SU-DHL-6 (cell line): ENCODE measurements around the gene KLRF1.

Experiments used
- H2AFZ ChIP-seq: fragments of 200-600 bp; sonication (generic); 2 replicates; pipeline ENCODE4 v1.6.1; 2014; ENCODE audit warnings: low read depth, mild to moderate bottlenecking, moderate library complexity, mixed read lengths, antibody characterized with exemption, low read length; ENCODE audit not compliant: severe bottlenecking
- H3F3A ChIP-seq: fragments of 200-600 bp; shearing (Covaris generic); 2 replicates; pipeline ENCODE4 v1.6.0; 2016; ENCODE audit warnings: antibody characterized with exemption, mild to moderate bottlenecking; ENCODE audit not compliant: insufficient read depth
- H3K27ac ChIP-seq: fragments of 200-600 bp; sonication (generic); 2 replicates; pipeline ENCODE4 v1.5.1; 2016; ENCODE audit warnings: low read depth, mild to moderate bottlenecking, low read length, moderate library complexity, mixed read lengths
- H3K27me3 ChIP-seq: fragments of 200-600 bp; sonication (generic), shearing (Covaris generic); 2 replicates; pipeline ENCODE4 v1.6.0; 2014; ENCODE audit warnings: mild to moderate bottlenecking, low read length
- H3K36me3 ChIP-seq: fragments of 200-600 bp; sonication (generic); 2 replicates; pipeline ENCODE4 v1.6.1; 2014; ENCODE audit warnings: mild to moderate bottlenecking, low read length, mixed read lengths
- H3K4me2 ChIP-seq: fragments of 300-600, 200-600 bp; shearing (Covaris generic), sonication (generic); 2 replicates; pipeline ENCODE4 v1.6.0; 2014; ENCODE audit warnings: low read length, low read depth, mild to moderate bottlenecking; ENCODE audit not compliant: poor library complexity, severe bottlenecking
- H3K4me3 ChIP-seq: fragments of 200-600 bp; sonication (generic); 2 replicates; pipeline ENCODE4 v1.5.1; 2014; ENCODE audit warnings: antibody characterized with exemption, low read length, mild to moderate bottlenecking, mixed read lengths; ENCODE audit not compliant: insufficient read depth, poor library complexity, severe bottlenecking
- H3K79me2 ChIP-seq: fragments of 200-600 bp; sonication (generic); 2 replicates; pipeline ENCODE4 v1.6.1; 2014; ENCODE audit warnings: mild to moderate bottlenecking, low read length, moderate library complexity; ENCODE audit not compliant: insufficient read depth
- H3K9ac ChIP-seq: fragments of 200-600 bp; sonication (generic); 2 replicates; pipeline ENCODE4 v1.7.0; 2014; ENCODE audit warnings: mild to moderate bottlenecking, low read length
- H3K9me2 ChIP-seq: fragments of 200-600 bp; sonication (generic); replicated peaks from 2 replicates; pipeline ENCODE4 v1.6.1; 2014; ENCODE audit warnings: low read length; ENCODE audit not compliant: insufficient read depth
- H3K9me3 ChIP-seq: fragments of 200-600 bp; sonication (generic); 2 replicates; pipeline ENCODE4 v1.6.1; 2014; ENCODE audit warnings: low read length, mixed read lengths; ENCODE audit not compliant: insufficient read depth
- H4K20me1 ChIP-seq: fragments of 200-600 bp; sonication (generic); 2 replicates; pipeline ENCODE4 v1.6.1; 2014; ENCODE audit warnings: low read depth, mild to moderate bottlenecking, antibody characterized with exemption, low read length, moderate library complexity, mixed read lengths
- EZH2phosphoT487 ChIP-seq: fragments of 200-600 bp; sonication (generic), shearing (Covaris generic); conservative IDR thresholded peaks from 2 replicates; pipeline ENCODE4 v1.6.1; 2018; ENCODE audit warnings: mild to moderate bottlenecking, antibody characterized with exemption, low read length, moderate library complexity, mixed read lengths
- TF ChIP-seq, protein P1 (sequence below): fragments of 200-600 bp; sonication (generic); IDR thresholded peaks from one replicate; pipeline ENCODE4 v1.5.1; 2017; ENCODE audit warnings: antibody characterized with exemption, mild to moderate bottlenecking, low read length, moderate library complexity; ENCODE audit not compliant: insufficient read depth, poor library complexity, severe bottlenecking

Gene KLRF1, protein sequence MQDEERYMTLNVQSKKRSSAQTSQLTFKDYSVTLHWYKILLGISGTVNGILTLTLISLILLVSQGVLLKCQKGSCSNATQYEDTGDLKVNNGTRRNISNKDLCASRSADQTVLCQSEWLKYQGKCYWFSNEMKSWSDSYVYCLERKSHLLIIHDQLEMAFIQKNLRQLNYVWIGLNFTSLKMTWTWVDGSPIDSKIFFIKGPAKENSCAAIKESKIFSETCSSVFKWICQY

DNA sequence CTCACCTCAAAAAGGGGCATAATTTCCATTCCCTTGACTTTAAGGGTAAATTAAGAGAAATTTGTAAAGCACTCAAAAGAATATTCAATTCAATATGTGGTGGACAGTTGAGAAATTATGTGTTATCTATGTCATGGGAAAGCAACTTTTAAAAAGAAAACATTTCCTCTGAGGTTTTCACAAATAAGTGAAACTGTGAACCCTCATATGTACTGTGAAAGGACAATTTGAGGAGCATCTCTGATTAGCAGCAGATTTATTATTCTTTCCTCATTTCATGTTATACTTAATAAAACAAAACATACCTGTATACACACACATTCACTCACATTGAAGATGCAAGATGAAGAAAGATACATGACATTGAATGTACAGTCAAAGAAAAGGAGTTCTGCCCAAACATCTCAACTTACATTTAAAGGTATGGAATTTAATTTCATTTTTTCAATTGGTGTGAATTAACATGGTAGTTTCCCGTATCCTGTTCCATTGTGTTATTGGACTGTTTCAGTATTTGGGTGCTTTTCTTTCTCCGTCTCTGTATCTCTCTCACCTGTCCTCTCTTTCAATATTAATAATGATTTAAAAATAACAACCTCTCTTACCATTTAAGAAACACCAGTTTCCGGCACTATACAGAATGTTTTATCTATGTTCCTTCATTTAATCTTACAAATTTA lies at the start of gene KLRF1:
Gene KLRF1 (plus strand): TSS at position 273 of the 680 bp plus-strand sequence. CDS start 64 bp downstream, at position 337.
- no peak within 1 kb of the TSS for H3K4me3 ChIP-seq
- H4K20me1 ChIP-seq, result no peaks in the 10 kb centered on the region
- no peaks in the 10 kb centered on the region for H3F3A ChIP-seq
- H3K79me2 ChIP-seq, result no peaks in the 10 kb centered on the region
- no peak within 1 kb of the TSS for H3K4me2 ChIP-seq
- H3K27me3 ChIP-seq, result no peaks in the 10 kb centered on the region
- TF ChIP-seq EZH2phosphoT487, result no peak
- TF ChIP-seq, protein P1, sequence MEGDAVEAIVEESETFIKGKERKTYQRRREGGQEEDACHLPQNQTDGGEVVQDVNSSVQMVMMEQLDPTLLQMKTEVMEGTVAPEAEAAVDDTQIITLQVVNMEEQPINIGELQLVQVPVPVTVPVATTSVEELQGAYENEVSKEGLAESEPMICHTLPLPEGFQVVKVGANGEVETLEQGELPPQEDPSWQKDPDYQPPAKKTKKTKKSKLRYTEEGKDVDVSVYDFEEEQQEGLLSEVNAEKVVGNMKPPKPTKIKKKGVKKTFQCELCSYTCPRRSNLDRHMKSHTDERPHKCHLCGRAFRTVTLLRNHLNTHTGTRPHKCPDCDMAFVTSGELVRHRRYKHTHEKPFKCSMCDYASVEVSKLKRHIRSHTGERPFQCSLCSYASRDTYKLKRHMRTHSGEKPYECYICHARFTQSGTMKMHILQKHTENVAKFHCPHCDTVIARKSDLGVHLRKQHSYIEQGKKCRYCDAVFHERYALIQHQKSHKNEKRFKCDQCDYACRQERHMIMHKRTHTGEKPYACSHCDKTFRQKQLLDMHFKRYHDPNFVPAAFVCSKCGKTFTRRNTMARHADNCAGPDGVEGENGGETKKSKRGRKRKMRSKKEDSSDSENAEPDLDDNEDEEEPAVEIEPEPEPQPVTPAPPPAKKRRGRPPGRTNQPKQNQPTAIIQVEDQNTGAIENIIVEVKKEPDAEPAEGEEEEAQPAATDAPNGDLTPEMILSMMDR, result no peak
- no peaks in the 10 kb centered on the region for H3K36me3 ChIP-seq
- H3K27ac ChIP-seq, result no peak within 1 kb of the TSS
- H3K9me2 ChIP-seq, result no peaks in the 10 kb centered on the region
- no peak within 1 kb of the TSS for H2AFZ ChIP-seq
- no peak within 1 kb of the TSS for H3K9ac ChIP-seq
- no peaks in the 10 kb centered on the region for H3K9me3 ChIP-seq

DNA sequence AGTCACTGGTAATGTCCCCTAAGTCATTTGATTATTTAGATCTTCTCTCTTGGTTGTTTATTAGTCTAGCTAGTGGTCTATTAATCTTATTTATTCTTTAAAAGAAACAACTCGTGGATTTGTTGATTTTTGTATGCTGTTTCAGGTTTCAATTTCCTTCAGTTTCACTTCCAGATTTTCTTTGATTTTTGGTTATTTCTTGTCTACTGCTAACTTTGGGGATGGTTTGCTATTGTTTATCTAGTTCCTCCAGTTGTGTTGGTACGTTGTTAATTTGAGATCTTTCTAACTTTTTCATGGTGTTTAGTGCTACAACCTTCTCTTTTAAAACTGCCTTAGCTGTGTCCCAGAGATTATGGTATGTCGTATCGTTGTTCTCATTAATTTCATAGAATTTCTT lies 48.1 kb upstream of the KLRF1 start:
- Histone ChIP-seq H3K9me2 (no peaks in the 10 kb centered on the region), H3K36me3 (no peaks in the 10 kb centered on the region), H3K9me3 (no peaks in the 10 kb centered on the region), H3F3A (no peaks in the 10 kb centered on the region), H3K27me3 (no peaks in the 10 kb centered on the region), H3K9ac (no peak overlapping the region), H2AFZ (no peak overlapping the region), H3K4me2 (no peak overlapping the region), H4K20me1 (no peaks in the 10 kb centered on the region), H3K79me2 (no peaks in the 10 kb centered on the region), H3K27ac (no peak overlapping the region), H3K4me3 (no peak overlapping the region)
- TF ChIP-seq, protein P1, result no peak
- no peak for TF ChIP-seq EZH2phosphoT487

DNA sequence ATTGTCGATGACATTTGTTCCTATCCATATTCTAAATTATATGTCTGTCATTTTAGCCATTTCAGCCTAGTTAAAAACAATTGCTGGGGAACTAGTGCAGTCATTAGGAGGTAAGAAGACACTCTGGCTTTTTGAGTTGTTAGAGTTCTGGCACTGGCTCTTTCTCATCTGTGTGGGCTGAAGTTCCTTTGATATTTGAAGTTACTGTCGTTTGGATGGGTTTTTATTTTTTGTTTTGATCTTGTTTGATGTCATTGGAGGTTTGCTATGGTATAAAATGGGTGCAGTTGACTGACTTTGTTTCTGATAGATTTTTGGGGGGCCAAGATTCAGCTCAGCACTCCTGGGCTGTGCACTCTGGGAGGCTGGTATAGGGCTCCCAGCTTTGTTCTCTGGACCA lies 45.9 kb upstream of the KLRF1 start:
- H3K9me2 ChIP-seq, result no peaks in the 10 kb centered on the region
- H3K4me3 ChIP-seq, result no peak overlapping the region
- H3K9ac ChIP-seq, result no peak overlapping the region
- no peaks in the 10 kb centered on the region for H3K79me2 ChIP-seq
- TF ChIP-seq, protein P1, result no peak
- TF ChIP-seq EZH2phosphoT487, result no peak
- no peaks in the 10 kb centered on the region for H3F3A ChIP-seq
- H2AFZ ChIP-seq, result no peak overlapping the region
- H4K20me1 ChIP-seq, result no peaks in the 10 kb centered on the region
- H3K27ac ChIP-seq, result no peak overlapping the region
- no peaks in the 10 kb centered on the region for H3K27me3 ChIP-seq
- H3K9me3 ChIP-seq, result no peaks in the 10 kb centered on the region
- no peaks in the 10 kb centered on the region for H3K36me3 ChIP-seq
- no peak overlapping the region for H3K4me2 ChIP-seq
